Measurements from ENCODE around the gene ZFX. TPM values are rescaled to one million over a fixed set of nuclear protein-coding genes. Genes with fewer than 3 reads are reported as not detected.
"Not testable (repeated sequence)": the region's sequence is repeated elsewhere in the genome, so short reads cannot be mapped to it uniquely, and the experiment has no call there.

ZFX gene
- 42.8 and 45.4 TPM in 2 replicates for total RNA-seq

- intact Hi-C loops (cut with micrococcal nuclease) = loop anchor here (1.0 to 10.0 kb wide), 9 partner anchors 65 to 482 kb away; partner anchors contain the start of genes APOO, EIF2S3, PDK3 and PRDX4
Observed at GRCh38 chrX:24149351-24150050, at the start of gene ZFX. TSS of gene ZFX (plus strand) at chrX:24149729. CDS start at chrX:24172743, 23,014 bp downstream.

DNA sequence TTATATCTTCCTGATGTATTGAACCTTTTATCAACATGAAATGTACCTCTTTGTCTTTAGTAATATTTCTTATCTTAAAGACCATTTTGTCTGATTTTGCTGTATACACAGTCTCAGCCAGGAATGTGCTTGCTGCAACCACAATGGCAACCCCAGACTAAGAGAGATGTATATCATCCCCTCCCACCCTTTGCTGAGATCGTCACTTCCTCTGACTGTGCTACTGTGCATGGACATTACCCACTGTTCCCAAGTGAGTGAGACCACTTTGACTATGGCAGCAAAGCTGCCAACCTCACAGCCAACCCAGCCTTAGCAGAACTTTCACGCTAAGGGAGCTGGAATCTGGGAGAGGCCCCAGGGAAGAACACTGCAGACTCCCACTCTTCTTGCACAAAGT, 48.8 kb upstream of the ZFX start:
- intact Hi-C loops (cut with micrococcal nuclease) = no loop called here

DNA sequence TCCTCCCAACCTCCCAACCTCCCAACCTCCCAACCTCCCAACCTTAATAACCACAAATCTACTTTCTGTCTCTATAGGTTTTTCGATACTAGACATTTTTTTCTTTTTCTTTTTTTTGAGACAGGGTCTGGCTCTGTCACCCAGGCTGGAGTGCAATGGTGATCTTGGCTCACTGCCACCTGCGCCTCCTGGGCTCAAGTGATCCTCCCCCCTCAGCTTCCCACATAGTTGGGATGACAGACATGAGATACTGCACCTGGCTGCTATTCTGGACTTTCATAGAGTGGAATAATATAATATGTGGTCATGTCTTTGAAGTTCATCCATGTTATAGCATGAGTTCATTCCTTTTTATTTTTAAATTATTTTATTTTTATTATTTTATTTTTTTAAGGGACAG, 39.5 kb upstream of the ZFX start:
- intact Hi-C loops (cut with micrococcal nuclease) = no loop called here

GRCh38 chrX:24113181-24113580, 36.3 kb upstream of the ZFX start:
- intact Hi-C loops (cut with micrococcal nuclease) = no loop called here

- intact Hi-C loops (cut with micrococcal nuclease) = no loop called here
Observed at GRCh38 chrX:24117258-24117657, 32.3 kb upstream of the ZFX start.

- intact Hi-C loops (cut with micrococcal nuclease) = no loop called here
Observed at GRCh38 chrX:24124244-24124799, 25.2 kb upstream of the ZFX start.

DNA sequence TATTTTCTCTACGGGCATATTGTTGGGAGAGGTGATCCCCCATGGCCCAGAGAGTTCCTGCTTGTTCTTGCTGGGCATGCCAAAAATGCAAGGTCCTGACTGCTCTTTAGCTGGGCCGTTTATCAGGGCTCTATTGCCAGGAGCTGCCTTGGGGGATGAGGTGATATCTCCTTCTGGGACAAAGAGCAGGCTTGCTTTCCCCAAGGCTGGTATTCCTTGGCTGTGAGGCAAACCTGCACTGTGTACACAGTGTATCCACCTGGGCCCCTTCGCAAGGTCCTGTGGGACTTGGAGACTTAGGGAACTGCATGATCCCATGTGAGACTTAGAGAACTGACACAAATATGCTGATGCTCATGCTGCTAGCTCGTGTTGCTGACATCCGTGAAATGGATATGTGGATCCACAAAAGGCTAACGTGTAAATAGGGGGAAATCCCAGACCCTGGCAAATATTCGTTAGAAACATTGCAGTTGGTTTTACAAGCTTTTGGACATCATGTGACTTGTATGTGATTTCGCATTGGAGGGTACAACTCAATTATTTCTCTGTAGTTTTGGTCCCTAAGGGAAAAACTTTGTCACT, 24.4 kb upstream of the ZFX start:
- intact Hi-C loops (cut with micrococcal nuclease) = no loop called here

DNA sequence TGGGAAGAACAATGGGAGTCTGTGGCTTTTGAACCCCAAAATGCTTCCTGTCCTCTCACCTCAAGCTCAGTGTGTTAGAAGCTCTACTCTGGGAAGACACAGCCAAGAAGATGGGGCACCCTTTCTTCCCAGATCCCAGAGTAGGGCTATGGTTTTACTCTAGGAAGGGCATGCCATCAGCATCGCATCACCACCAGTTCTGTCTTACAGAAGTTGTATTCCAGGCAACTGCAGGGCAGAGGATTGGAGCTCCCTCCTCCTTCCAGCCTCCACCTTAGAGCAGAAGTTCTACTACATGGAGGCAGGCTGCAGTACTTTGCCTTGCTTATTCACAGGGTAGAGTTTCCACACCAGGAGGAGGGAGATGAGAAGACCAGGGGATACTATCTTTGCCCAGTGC, 18.1 kb upstream of the ZFX start:
- intact Hi-C loops (cut with micrococcal nuclease) = no loop called here

DNA sequence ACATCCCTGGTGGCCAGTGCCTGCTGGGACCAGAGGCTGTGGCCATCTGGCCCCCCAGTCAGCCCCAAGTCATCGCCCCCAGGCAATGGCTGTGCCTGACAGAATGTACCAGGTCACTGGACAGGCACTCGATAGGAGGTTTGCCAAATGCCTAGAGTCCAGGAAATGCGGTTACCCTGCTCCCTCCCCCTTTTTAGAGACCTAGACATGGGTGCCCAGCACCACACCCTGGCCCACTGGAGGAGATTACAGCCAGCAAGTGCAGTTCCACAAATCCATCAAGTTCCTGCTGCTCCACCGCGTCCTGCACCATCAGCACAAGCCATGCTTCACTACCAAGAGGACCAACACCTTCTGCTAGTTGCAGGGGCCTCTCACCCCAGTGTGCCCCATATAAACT, 16.2 kb upstream of the ZFX start:
- intact Hi-C loops (cut with micrococcal nuclease) = no loop called here

- intact Hi-C loops (cut with micrococcal nuclease) = not testable (repeated sequence)
Observed at GRCh38 chrX:24135768-24136167, 13.8 kb upstream of the ZFX start.

DNA sequence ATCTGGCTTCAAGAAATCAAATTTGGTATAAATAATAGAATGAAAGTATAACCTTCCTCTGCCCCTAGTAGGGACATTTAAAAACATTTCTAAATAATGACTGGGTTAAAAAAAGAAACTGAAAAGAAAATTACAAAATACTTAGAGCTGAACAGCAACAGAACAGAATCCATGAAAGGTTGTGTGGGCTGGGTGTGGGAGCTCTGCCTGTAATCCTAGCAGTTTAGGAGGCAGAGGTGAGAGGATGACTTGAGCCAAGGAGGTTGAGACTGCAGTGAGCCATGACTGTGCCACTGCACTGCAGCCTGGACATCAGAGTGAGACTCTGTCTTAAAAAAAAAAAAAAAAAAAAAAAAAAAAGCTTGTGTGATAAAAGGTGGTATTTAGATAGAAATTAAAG, 12.3 kb upstream of the ZFX start:
- intact Hi-C loops (cut with micrococcal nuclease) = no loop called here

GRCh38 chrX:24143982-24144381, 5.5 kb upstream of the ZFX start:
- intact Hi-C loops (cut with micrococcal nuclease) = not testable (repeated sequence)

DNA sequence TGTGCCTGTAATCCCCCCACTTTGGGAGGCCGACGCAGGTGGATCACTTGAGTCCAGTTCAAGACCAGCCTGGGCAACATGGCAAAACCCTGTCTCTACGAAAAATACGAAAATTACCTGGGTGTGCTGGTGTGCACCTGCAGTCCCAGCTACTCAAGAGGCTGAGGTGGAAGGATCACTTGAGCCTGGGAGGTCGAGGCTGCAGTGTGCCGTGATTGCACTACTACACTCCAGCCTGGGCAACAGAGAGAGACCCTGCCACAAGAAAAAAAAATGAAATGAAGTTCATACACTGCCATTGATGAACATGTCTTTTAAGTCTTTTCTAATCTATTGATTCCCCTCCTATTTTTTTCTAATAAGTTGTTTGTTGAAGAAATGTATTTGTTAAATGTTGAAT, 5.0 kb upstream of the ZFX start:
- intact Hi-C loops (cut with micrococcal nuclease) = no loop called here

DNA sequence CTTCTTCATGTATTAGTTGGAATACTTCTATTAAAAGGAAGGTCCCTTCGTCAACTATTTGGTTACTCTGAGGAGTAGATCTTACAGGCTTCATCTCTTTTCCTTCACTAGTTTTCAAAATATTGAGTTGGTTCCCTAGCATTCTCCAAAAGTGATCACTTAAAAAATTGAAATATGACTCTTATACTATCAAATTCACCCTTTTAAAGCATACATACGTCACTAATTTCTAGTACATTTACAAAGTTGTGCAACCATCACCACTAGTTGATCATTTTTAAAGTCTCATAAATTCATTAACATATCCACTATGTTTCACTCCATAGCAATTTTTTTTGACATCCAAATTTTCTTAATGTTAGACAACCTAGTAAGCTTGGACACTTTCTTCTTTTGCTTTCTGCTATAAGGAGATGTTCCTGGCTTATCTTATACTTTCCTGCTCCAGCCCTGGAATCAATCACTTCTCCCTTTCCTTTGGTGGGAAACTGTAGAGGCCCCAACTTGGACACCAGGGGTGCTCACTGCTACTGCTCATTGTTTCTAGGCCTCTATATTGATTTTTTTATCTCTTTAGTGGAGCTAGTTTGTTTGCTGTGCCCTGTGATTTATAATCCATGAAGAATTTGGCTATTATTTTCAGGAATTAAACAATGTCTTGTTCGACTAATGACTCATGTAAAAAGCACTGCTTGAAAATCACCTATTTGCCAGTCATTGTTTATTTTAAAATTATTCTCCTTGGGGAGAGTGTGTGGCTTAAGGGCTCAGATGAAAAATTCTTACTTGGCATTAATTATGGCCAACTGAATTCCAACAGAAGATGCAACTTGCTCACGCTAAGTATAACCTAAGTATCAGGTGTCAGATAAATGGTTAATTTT, 4.0 kb upstream of the ZFX start:
- intact Hi-C loops (cut with micrococcal nuclease) = no loop called here

DNA sequence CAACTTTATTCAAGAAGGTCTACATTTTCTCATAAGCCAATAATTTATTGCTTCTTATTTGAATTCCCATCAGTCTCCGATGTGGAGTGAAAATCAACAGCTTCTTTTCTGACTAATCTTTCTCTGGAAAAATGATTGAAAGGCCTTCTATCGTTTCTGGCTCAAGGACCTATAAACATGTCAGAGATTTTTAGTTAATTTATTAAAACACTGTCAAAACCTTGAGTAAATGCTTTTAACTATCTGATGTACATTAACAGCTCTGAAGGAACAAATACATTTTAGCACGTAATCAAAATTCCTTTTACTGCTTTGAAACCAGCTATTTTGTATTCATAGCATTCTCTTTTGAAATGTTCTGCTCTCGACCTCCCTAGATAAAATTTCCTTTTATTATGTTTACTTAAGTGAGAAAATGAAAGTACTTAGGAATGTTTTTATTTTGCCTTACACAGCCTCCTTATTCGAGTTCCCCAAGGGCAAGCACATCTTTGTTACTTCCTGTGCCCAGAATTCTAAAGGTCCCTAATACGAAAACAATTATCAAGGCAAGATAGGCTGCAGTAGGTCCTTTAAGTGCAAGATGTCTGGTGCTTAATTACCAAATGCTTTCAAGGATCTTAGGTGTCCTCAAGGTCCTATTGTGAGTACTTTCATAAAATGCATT, 3.1 kb upstream of the ZFX start:
- intact Hi-C loops (cut with micrococcal nuclease) = no loop called here

DNA sequence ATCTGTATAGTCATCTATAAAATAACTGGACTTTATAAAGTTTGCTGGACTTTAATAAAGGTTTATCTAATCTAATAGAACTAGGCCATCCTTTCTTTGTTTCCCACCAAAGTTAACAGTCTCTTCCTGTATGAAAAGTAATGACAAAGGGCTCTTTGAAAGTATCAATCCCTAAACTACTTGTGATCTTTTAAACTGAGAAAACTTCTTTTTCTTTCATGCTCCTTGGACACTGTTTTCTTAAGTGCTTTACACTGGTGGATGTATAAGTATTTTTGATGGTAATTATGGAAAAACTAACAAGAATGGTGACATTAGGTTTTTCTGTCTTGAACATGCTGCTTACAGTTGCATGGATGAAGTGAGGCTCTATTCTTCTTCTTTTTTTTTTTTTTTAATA, 2.4 kb upstream of the ZFX start:
- intact Hi-C loops (cut with micrococcal nuclease) = no loop called here

DNA sequence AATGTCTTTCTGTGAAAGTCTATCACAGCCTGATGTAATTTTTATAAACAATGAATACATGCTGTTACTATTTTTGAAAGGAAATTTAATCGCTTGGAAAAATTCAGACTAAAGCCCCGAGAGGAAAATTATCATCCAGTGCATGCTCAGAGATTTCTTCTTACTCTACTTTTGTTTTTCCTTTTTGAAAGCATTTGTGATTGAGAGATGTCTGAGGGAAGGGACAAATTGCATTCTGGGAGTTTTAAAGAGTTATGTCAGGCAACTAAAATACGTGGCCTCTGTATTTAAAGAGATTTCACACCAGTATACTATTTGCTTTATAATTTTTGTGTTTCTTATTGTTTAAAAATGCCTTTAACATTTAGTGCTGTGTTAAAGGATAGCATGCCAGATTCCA, 1.4 kb upstream of the ZFX start:
- intact Hi-C loops (cut with micrococcal nuclease) = loop anchor here (2.0 kb wide), 1 partner anchor 67 kb away; no protein-coding TSS in a partner anchor

DNA sequence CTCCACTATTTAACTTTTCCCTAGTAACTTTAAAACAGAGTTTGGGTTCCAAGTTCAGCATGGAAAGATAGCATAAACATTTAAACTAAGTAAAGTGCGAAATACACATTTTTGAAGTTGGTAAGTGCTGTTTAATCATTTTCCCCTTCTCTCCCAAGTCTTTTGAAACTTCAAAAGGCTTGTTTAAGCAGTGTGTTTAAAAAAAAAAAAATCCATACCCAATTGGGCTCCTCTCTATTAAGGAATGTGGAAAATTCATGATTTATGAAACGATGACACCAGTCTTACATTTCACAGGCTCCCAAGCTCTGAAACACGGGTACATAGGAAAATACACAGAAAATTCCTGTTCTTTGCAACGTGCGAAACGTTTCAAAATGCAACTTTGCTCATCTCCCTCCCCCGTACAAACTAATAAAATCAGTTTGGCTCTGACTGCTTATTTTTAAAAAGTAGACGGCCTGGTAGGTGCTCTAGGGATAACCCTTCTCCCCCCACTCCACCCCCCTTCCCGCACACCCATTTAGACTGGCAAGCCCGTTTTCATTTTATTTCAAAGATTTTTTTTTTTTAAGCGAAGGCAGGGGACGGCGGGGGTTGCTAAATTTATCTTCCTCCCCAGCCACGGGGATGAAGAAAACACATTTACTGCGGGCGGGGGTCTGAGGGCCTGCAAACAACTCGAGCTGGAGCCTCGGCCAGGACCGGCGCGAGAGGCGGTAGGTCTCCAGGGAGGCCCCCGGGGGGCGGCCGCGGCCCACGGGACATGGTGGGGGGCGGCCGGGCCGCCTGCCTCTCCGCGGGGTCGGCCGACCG, 786 bp upstream of the ZFX start:
- intact Hi-C loops (cut with micrococcal nuclease) = loop anchor here (2.0 kb wide), 1 partner anchor 68 kb away; no protein-coding TSS in a partner anchor

GRCh38 chrX:24150051-24150790, 692 bp downstream of the ZFX start:
- intact Hi-C loops (cut with micrococcal nuclease) = loop anchor here (1.0 to 10.0 kb wide), 8 partner anchors 65 to 483 kb away; partner anchors contain the start of genes APOO, EIF2S3, PDK3 and PRDX4

All from T-helper 2 cell treated with Interferon-gamma antibody and Interleukin-4, amounts not matched to agents 100 ng/mL and 5 ng/mL, for 36 hours (primary cell).